A172 (cell line): Measurements from ENCODE around the gene NDE1. TPM values are rescaled to one million over a fixed set of nuclear protein-coding genes. Genes with fewer than 3 reads are reported as not detected.
"Not testable (repeated sequence)": the region's sequence is repeated elsewhere in the genome, so short reads cannot be mapped to it uniquely, and the experiment has no call there.

Experiments used
- DNase-seq: peaks from one replicate; pipeline ENCODE4 v3.0.0-alpha.2; 2015; ENCODE audit warnings: low spot score
- total RNA-seq: library from RNA; depleted of rRNA; stranded (reverse); fragments of >200 nt; shearing (Covaris generic); gene quantifications from 2 replicates; pipeline ENCODE4 v1.2.3, GENCODE V29; 2014

Gene NDE1
- total RNA-seq, 1 experiment from 2014 or later, result 47.5 TPM

- DNase-seq, result peak; percentile 15
These were observed 44.5 kb downstream of the NDE1 start for GRCh38 chr16:15694499-15694898.

- no peak for DNase-seq
These were observed 49.8 kb downstream of the NDE1 start for GRCh38 chr16:15699819-15700218.

- no peak for DNase-seq
These were observed 51.3 kb downstream of the NDE1 start for GRCh38 chr16:15701367-15701766.

GRCh38 chr16:15701975-15702970 lies 52.2 kb downstream of the NDE1 start:
- peak; percentile 21 for DNase-seq

- no peak for DNase-seq
These were observed 53.1 kb downstream of the NDE1 start for GRCh38 chr16:15703029-15703736.

- DNase-seq, result peak; percentile 63
These were observed 54.5 kb downstream of the NDE1 start for GRCh38 chr16:15704545-15704987.

- no peak for DNase-seq
These were observed 55.1 kb downstream of the NDE1 start for GRCh38 chr16:15705064-15705565.

- DNase-seq, result no peak
These were observed 57.3 kb downstream of the NDE1 start for GRCh38 chr16:15707332-15707731.

- no peak for DNase-seq
These were observed 58.1 kb downstream of the NDE1 start for GRCh38 chr16:15708096-15708495.

- DNase-seq, result no peak
These were observed 59.0 kb downstream of the NDE1 start for GRCh38 chr16:15708997-15709396.

GRCh38 chr16:15714393-15715172 lies 64.5 kb downstream of the NDE1 start:
- no peak for DNase-seq

GRCh38 chr16:15715221-15715620 lies 65.2 kb downstream of the NDE1 start:
- no peak for DNase-seq

GRCh38 chr16:15716694-15717447 lies 66.8 kb downstream of the NDE1 start:
- DNase-seq, result no peak

GRCh38 chr16:15721018-15721417 lies 71.0 kb downstream of the NDE1 start:
- no peak for DNase-seq

- DNase-seq, result no peak
These were observed 73.8 kb downstream of the NDE1 start for GRCh38 chr16:15723808-15724207.

- DNase-seq, result no peak
These were observed 75.7 kb downstream of the NDE1 start for GRCh38 chr16:15725641-15726240.

GRCh38 chr16:15726715-15727114 lies 76.7 kb downstream of the NDE1 start:
- DNase-seq, result no peak

- DNase-seq, result not testable (repeated sequence)
These were observed 77.7 kb downstream of the NDE1 start for GRCh38 chr16:15727697-15728096.

GRCh38 chr16:15729152-15729551 lies 79.1 kb downstream of the NDE1 start:
- no peak for DNase-seq

GRCh38 chr16:15732416-15732815 lies 82.4 kb downstream of the NDE1 start:
- no peak for DNase-seq

- no peak for DNase-seq
These were observed 85.6 kb downstream of the NDE1 start for GRCh38 chr16:15735610-15736009.
